Vagina (tissue), 2 donors: Measurements from ENCODE around the gene ACTR3C.
"Not testable (repeated sequence)": the region's sequence is repeated elsewhere in the genome, so short reads cannot be mapped to it uniquely, and the experiment has no call there.

Experiments used
- CTCF ChIP-seq, 3 experiments: fragments of 450-650 bp in 2 of 3; fragments of 200-600 bp in 1 of 3; sonication (generic) in 1 of 3; IDR thresholded peaks; one replicate each; pipeline ENCODE4 v1.5.1; 2017 to 2019; ENCODE audit warnings: antibody characterized with exemption in 3 of 3, mild to moderate bottlenecking in 2 of 3, moderate library complexity in 2 of 3
- POLR2A ChIP-seq, 2 donors: fragments of 450-650 bp; IDR thresholded peaks; one replicate each; pipeline ENCODE4 v1.6.1; 2017; ENCODE audit warnings: antibody characterized with exemption in 2 of 2, mild to moderate bottlenecking in 2 of 2, moderate library complexity in 2 of 2
- POLR2AphosphoS5 ChIP-seq, 2 donors: sonication (generic); formaldehyde crosslinking; IDR thresholded peaks; one replicate each; pipeline ENCODE4 v1.9.0; 2017; ENCODE audit warnings: antibody characterized with exemption in 2 of 2, mild to moderate bottlenecking in 2 of 2, low read depth in 1 of 2; ENCODE audit not compliant: insufficient read depth in 1 of 2

DNA sequence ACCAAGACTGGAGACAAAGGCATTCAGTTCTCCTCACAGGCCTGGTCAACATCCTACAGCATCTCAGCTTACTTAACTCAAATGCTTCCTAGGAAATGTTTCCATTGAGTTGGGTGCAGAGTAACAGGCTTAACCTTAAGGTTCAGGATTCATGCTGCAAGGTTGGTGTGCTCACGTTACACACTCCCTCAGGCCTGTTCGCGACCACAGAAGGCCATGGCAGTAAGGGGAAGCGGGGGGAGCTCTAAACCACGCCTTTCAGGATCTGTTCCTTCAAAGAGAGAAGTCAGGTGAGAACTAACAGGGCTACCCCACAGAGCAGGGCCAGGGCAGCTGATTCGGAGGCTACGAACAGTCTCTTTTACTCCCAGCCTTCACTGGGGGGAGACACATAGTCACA, 35.5 kb downstream of the ACTR3C start:
- not testable (repeated sequence) for TF ChIP-seq CTCF (IDR thresholded peaks at IDR 0.05); POLR2A (IDR thresholded peaks at IDR 0.05); POLR2AphosphoS5 (IDR thresholded peaks at IDR 0.05; ENCODE audit: insufficient read depth in 1 of 2, low read depth in 1 of 2)
